HEK293 (cell line): ENCODE results near the gene SLC22A17.

Experiments
- CTCF ChIP-seq: fragments of 450-650 bp; formaldehyde crosslinking; IDR thresholded peaks from 2 replicates; pipeline ENCODE4 v1.5.1; 2016; ENCODE audit warnings: missing biosample characterization, missing genetic modification characterization
- ZFP3 ChIP-seq: fragments of 450-650 bp; formaldehyde crosslinking; IDR thresholded peaks from 2 replicates; pipeline ENCODE4 v1.5.1; 2016; ENCODE audit warnings: low read depth, missing biosample characterization, missing genetic modification characterization
- ZNF18 ChIP-seq: fragments of 450-650 bp; formaldehyde crosslinking; IDR thresholded peaks from 2 replicates; pipeline ENCODE4 v1.5.1; 2016; ENCODE audit warnings: missing biosample characterization, missing genetic modification characterization
- TF ChIP-seq, protein P1 (sequence below): fragments of 450-650 bp; formaldehyde crosslinking; IDR thresholded peaks from 2 replicates; pipeline ENCODE4 v1.5.1; 2016; ENCODE audit warnings: missing biosample characterization, missing genetic modification characterization

GRCh38 chr14:23378612-23379220, 26.0 kb upstream of the SLC22A17 start:
- TF ChIP-seq CTCF (tag by site-specific recombination) = no peak
- TF ChIP-seq ZFP3 (tag by site-specific recombination) = no peak
- TF ChIP-seq ZNF18 = no peak
- TF ChIP-seq, protein P1, sequence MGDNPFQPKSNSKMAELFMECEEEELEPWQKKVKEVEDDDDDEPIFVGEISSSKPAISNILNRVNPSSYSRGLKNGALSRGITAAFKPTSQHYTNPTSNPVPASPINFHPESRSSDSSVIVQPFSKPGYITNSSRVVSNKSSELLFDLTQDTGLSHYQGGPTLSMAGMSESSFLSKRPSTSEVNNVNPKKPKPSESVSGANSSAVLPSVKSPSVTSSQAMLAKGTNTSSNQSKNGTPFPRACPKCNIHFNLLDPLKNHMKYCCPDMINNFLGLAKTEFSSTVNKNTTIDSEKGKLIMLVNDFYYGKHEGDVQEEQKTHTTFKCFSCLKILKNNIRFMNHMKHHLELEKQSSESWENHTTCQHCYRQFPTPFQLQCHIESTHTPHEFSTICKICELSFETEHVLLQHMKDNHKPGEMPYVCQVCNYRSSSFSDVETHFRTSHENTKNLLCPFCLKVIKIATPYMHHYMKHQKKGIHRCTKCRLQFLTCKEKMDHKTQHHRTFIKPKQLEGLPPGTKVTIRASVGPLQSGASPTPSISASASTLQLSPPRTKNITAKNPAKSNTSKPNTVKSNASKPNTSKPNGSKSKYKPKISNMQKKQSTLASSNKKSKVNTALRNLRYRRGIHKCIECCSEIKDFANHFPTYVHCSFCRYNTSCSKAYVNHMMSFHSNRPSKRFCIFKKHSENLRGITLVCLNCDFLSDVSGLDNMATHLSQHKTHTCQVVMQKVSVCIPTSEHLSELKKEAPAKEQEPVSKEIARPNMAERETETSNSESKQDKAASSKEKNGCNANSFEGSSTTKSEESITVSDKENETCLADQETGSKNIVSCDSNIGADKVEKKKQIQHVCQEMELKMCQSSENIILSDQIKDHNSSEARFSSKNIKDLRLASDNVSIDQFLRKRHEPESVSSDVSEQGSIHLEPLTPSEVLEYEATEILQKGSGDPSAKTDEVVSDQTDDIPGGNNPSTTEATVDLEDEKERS = no peak
